CD4-positive, alpha-beta T cell treated with Interleukin-21 for 1 hour (primary cell): ENCODE data around the gene MAGI2.

Experiments used
- DNase-seq: peaks from one replicate; pipeline ENCODE4 v3.0.0-alpha.2; 2020

Gene MAGI2

DNA sequence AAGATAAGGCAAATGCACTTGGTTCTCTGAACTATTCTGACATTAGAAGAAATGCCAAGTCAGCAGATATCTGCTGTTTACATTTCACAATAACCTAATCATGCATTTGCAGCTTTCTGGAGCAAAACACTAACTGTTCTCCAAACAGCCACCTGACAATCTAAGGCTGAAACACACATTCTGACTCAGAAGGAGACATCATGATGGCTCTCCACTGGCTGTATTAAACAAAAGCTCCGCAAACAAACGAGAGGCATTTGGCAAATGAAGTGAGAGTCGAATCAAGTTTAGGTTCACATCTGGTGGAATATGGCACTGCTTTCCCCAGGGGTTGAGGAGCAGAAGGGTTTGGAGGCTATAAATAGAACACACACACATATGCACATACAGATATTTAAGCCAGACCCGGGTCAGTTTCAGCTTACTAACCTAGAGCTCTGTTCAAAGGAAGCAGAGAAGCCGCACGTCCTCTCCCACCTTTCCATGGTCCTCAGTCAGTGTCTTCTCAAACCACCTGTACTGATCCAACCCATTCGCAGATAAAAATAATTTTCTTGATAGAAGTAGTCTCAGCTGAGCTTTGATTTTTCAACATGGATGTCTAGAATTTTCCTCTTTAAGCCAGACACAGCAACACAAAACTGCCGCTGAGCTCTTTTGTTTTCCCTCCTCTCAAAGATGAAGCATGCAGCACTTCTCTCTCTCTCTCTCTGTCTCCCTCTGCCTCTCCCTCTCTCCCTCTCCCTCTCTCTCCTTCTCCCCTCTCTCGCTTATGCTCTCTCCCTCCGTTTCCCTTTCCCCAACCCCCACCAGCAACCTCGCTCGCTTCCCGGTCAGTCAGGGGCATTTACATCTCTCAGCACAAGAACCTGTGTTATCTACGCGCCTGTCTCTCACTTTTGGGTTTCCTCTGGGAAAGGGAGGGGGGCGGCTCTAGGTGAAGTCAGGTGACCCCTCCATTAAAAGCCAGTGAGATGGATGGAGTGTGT, 682.8 kb downstream of the MAGI2 start:
- no peak for DNase-seq

DNA sequence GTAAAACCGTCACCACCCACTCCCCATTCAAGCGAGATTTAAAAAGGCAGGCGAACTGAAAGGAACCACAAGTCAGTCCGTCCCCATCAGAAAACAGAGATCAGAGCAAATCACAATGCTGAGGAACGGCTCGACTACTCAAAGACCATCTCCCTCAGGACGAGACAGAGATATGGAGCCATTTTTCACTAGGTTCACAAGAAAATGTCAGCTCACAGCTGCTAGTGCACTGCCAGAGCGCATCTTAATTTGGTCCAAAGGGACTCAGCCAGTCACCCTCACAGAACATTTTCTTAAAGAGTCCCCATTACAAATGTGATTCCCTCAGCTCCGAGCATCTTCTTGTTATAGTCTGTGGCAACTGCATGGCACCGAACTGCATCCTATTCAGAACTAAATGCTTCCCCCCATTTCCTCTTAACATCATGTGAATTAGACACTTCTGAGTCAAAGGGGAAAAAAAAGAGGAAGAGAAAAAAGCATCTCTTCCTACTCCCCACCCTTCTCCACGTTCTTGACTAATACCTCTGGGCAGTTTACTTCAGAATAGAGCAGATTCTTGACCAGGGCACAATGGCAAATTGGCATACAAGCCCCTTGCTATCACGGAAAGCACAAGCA, 683.9 kb downstream of the MAGI2 start:
- DNase-seq: no peak

DNA sequence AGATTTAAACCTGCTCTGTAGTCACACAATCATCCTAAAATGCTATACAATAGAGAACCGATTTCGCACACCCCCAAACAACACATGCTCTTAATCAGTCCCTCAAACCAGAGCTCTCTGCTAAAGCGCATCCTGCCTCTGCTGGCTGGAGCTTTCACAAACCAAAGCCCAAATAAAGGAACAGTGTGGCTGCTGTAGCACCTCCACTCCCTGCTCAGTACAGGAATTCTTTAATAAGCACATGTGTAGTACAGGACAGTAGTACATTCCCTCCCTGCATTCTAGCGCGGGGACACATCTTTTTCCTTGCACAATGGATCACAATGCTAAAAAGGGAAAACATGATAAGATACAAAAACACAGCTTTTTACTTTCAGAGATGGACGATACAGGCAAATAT, 684.6 kb downstream of the MAGI2 start:
- no peak for DNase-seq

DNA sequence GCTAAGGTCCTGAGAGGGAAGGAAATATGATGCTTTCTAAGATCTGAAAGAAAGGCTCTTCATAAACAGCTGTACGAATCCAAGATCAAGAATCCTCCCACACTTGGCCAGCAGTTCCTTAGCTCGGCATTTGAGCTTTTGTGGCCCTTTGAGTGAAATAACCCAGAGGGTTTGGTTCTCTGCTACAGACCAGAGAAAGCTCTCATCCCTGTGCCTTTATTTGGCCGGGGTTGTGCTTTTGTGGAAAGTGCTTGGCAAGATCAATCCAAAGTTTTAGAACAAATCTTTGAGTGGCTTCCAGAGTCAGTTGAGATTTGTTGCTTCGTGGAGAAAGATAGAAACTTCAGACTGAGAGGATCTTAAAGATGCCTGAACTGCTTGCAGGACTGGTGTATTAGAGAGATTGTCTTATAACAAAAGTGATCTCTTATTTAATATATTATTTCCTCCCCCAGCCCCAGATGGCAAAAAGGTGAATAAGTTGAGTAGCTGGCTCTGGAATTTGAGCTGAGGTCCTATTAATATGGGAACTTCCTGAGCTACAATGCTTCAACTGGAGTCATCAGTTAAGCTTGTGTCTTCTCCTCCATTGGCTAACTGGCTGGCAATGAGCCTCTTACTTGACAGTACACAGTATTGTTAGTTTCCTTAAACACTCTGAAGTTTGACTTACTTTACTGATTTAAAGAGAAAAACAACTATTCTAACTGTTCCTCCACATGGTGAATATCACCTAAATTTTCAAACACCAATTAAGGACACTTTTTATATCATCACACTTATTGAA, 687.3 kb downstream of the MAGI2 start:
- DNase-seq: no peak

DNA sequence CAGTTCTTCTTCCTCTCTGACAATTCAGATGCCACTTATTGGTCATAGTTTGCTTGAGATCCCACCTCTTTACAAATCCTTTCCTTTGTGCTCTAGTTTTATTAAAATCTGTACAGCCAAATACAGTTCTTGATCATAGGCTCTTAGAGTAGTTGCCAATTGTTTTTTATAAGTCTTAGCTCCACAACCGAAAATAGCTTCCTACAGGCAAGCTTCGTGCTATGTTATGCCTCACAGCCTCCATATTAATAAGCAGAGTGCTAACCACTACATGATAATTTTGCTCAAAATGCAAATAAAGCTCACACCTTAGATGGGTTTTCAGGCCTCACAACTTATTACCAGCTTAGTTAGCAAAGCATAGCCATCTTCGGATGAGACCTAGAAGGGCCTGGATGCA, 688.9 kb downstream of the MAGI2 start:
- DNase-seq: no peak

DNA sequence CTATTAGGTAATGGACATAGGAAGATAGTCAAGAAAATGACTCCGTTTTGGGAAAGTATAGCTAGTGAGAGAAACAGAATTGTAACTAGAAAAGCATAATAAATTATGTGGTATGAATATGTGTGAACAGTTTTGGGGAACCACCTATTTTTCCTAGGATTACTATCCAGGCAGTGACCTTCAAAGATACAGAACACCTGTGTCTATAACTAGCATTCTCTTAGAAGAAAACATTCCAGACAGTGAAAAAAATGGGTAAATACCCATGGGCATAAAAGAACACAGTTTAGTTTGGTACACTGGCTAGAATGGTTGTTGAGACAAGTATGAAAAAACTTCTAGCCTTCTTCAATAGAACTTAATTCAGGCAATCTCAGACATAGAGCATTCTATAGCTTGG, 690.8 kb downstream of the MAGI2 start:
- DNase-seq: no peak

DNA sequence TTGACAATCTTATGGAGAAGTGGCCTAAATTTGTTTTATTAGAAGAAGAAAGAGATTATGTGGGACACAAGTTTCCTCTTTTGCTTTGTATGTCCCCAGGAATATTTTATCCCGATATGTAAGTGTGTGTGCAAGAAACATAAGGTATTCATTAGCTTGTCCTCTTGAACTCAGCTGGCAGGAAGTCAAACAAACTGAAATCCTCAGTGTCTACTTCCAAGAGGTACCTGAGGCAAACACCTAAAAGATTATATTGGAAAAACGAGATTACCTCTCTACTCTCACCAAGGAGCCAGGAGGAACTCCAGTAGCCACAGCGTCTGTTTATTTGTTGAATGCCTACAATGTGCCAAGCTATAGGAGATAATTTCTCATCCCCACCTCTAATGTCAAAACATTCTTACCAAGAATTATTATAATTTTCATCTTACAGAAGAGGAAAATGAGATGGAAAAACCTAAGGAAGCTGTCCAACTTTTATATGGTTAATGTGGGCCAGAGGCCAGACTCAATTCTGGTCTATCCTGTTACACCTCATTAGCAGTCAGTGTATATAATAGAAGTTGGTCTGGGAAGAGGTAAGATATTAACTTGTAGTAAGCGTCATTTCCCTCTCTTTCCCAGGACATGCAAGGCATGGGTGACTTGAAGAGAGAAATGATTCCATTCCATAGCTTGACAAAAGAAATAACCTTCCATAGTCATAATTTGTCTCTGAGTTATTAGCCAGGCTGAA, 692.7 kb downstream of the MAGI2 start:
- DNase-seq: no peak

DNA sequence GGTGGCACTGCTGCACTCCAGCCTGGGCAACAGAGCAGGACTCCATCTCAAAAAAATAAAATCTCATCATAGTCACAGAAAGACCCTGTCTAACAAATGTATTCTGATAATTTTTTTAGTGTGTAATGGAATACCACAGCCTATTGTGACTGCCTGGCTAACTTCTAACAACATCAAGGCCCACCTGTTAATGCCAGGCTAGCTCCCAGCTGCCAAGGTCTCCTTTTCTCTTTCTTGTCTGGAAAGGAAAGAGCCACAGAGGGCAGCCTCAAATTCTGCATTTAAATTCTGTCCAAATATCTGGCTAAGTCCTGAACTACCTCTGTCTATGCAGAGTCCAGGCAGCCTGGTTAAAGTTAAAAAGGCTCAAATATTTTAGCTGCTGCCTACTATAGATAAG, 700.9 kb downstream of the MAGI2 start:
- DNase-seq: no peak

DNA sequence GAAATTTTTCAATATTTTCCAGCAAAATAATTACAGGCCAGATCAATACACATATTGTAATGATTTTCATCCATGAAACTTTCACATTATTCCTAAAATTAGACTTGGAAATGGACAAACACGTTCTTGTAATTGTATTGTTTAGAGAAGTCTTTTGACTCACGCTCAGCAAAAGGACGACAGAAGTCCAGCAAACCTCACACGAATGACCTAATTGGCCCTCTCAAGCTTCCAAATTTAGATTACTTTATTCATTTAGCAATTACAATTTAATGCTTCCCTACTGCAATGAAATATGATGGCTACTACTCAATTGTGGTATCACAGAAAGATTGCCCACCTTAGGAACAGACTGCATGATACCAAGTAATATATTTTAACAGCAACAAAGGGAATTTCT, 702.2 kb downstream of the MAGI2 start:
- no peak for DNase-seq

DNA sequence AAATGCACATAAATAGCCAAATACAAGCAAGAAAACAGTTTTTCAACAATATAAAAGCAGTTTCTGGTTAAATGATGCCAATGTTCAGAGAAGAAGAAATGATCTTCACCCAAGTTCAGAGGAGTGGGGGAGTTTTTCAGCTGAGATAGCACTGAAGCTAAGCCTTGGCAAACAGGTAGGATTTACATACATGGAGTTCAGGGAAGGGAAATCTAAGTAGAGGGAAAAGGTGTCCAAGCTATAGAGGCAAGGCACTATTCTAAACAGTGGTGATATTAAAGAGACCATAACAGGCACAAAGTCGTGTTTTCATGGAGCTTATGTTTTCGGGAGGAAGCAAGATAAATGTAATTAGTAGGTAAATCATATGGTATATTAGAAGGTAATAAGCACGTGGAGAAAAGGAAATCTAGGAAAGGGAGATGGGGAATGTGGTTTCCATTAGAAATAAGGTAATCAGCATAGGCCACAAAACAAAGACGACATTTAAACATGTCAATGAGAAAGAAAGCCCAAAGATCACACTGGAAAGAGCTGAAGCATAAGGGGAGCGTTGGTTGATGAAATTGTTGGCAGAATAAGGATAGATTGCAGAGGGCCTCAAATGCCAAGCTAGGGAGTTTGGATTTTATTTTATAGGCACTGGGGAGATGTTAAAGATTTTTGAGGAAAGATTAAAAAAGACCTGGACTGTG, 704.3 kb downstream of the MAGI2 start:
- no peak for DNase-seq

DNA sequence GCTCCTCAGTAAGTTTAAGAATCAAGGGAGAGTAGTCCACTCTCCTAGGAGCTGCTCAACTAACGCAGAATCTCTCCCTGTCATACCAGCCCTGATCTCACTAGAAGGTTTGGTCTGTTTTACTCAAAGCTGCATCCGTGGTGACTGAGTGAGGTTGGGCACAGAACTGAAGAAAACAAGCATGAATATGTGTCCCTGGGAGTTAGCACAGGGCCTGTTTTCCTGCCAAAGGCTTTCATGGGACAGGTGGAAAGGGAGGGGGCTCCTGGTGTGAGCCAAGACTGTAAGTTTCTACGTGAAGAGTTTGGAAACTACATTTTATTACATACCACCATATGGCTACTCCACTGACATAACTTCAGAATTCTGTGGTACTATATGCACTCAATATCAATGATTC, 705.9 kb downstream of the MAGI2 start:
- DNase-seq: no peak

DNA sequence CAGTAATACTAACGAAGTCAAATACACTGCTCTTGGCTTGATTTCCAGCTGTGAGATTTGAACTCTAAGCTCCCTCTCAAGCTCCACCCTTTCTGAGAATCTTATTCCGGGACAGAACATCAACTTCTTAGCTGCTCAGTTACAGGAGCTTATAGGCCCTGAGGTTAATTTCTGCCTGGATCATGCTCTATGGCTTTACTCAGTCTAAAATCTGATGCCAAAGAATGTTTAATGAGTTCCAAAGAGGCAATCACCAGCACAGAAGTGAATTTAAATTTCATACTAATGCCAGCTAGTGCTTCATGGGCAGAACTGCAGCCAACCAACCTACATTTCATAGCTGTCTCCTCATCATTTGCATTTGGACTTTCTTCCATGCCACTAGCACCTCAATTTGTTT, 707.2 kb downstream of the MAGI2 start:
- DNase-seq: no peak

DNA sequence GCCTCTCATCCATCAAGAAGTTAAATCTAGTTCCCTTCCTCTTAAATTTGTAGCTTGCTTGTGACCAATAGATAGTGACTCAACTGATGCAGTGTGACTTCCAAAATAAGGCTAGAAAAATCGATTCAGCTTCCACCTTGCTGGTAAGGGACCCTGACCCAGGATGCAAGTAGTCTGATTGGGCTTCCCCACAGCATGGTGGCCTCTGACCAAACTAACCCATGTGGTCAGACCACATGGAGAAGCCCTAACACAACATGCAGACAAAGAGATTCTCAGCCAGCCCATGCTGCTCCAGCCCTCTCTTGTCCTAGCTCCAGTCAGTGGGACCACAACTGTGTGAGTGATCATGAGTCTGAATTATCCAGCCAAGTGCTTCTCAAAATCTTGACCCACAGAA, 710.8 kb downstream of the MAGI2 start:
- no peak for DNase-seq

DNA sequence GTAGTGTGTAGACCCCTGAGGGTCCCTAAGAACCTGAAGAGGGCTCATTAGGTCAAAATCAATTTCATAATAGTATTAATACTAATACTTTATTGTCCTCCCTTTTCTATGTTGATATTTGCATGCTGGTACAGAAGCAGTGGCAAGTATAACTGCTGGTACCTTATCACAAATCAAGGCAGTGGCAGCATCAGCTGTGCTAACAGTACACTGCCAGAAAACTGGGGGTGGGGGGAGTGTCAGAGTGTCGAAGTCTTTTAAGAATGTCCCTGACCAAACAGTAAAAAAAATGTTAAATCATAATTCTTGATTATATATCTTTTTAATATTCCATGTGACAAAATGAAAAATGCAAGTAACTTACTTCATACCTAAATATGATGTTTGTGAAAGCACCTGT, 716.9 kb downstream of the MAGI2 start:
- DNase-seq: no peak

DNA sequence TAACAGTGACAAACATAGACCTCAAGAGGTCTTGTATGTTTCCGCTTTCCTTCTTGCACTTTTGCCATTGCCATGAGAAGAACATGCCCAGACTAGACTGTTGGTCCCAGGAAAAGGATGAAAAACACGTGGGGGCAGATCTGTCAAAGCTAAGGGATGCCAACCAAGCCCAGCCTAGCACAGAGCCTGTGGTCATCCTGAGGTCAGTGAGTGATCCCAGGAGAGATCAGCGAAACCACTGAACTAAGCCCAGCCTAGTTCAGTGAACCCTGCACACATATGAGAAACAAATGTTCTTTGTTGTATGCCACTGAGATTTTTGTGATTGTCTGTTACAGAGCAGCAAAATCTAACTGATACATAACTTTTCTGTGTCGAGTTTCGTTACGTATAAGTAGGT, 718.8 kb downstream of the MAGI2 start:
- no peak for DNase-seq

DNA sequence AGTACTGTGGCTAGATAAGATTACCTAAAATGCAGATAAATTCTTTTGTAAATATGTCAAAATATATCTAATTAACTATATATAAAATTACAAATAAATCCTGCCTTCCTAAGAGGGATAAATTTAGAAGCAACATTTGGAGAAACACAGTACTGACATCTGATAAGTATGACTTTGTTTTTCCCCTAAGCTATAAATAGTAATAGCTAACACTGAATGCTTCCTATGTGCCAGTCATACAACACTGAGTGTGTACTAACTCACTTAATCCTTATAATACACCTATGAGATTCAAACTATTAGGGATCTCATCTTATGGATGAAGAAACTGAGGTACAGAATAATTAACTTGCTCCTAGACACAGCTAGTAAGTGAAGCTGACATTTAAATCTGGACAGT, 733.4 kb downstream of the MAGI2 start:
- DNase-seq: no peak

DNA sequence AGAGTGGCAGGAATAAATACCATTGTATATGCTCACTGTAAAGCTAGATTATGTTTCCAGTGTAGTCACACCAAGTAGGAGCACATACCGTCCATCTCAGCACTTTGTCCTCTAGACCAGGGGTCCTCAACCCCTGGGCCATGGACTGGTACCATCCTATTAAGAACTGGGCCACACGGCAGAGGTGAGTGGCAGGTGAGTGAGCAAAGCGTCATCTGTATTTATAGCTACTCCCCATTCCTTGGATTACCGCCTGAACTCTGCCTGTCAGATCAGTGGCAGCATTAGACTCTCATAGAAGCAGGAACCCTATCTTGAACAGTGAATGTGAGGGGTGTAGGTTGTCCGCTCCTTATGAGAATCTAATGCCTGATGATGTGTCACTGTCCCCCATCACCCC, 735.3 kb downstream of the MAGI2 start:
- DNase-seq: no peak

DNA sequence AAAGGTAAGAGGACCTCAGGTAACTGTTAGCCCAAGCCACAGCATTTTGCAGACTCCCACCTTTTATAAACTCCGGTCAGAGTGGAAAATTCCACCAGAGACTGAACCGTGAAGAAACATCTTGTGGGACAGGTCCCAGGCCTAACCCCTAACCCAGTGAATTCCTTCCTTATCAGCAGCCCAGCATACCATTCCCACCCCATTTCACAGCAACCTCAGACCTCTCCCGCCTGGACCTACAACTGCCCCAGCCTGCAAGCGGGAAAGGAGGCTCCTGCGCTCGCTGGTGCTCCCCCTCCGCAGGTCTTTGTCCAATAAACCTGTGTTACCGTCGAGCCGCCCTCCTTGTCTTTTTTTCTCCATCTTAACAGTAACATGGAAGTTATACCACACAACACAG, 736.6 kb downstream of the MAGI2 start:
- no peak for DNase-seq

DNA sequence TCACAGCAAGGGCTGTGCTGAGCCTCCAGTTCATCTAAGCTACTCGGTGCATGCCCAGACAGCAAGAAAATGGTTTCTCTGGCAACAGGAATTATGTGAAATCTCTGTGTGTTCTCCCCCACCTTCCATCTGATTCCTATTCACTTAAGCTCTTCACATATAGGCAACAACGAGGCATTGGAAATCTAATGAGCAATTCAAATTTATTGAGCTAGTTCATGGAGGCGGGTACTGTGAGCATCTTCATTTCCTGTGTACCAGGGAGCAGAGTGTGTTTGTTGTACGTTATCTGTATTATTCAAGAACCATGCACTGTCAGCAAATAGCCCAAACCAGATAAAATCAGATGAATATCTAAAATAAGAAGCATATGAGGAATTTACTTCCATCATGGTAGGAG, 739.1 kb downstream of the MAGI2 start:
- DNase-seq: no peak

DNA sequence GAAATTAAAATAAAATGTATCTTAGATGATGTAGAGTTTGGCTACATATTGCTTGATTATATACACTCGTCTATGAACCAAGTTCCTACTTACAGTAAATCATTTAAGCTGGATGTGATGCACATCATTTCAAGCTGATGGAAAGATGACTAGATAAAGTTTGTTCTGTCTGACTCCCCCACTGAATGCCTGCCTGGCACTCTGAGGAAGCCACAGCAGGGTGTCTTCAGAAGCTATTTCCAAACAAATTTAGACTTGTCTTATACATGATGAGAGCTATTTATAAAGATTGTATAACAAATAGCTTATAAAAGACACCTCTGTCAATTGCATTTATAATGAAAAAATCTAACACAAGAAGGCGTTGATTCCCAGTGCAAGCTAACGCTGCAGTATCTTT, 741.4 kb downstream of the MAGI2 start:
- no peak for DNase-seq

DNA sequence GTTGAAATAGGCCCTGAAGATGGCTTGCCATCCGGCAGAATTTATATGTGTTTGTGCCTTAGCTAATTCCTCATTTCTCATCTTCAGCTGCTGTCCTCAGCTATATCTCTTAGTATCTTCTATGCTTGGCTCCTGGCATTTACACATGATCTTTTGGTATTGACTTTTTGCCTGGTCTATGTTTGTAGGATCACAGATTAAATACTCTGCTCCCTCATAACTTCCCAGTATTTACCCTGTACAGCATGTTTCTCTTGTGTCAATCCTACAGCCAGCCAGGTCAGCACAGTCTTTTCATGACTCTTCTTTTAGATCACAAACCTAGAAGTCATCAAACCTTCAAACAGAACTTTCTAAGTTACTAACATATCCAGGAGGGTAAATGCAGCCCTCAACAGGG, 743.8 kb downstream of the MAGI2 start:
- DNase-seq: no peak

DNA sequence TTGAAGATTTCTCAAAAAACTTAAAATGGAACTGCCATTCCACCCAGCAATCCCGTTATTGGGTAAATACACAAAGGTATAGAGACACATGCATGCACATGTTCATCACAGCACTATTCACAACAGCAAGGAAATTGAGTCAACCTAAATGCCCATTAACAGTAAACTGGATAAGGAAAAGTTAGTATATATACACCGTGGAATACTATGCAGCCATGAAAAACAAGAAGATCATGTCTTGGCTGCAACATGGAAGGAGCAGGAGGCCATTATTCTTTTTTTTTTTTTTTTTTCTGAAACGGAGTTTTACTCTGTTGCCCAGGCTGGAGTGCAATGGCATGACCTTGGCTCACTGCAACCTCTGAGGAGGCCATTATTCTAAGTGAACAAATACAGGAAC, 749.0 kb downstream of the MAGI2 start:
- no peak for DNase-seq
